Prostate gland (tissue), 2 donors: ENCODE measurements around the gene SLC52A3.

Source experiments
- CTCF ChIP-seq, 4 experiments: fragments of 200-600 bp in 2 of 4; fragments of 450-650 bp in 2 of 4; sonication (generic) in 2 of 4; IDR thresholded peaks; 1 replicate in 3 of 4; 2 replicates in 1 of 4; pipeline ENCODE4 v1.5.1; 2016 to 2019; ENCODE audit warnings: antibody characterized with exemption in 4 of 4, mild to moderate bottlenecking in 2 of 4, moderate library complexity in 2 of 4
- POLR2A ChIP-seq: fragments of 450-650 bp; IDR thresholded peaks from one replicate; pipeline ENCODE4 v1.6.1; 2016; ENCODE audit warnings: antibody characterized with exemption, mild to moderate bottlenecking
- POLR2AphosphoS5 ChIP-seq: sonication (generic); formaldehyde crosslinking; IDR thresholded peaks from one replicate; pipeline ENCODE4 v1.6.1; 2017; ENCODE audit warnings: antibody characterized with exemption

- TF ChIP-seq POLR2A (no peak), CTCF (IDR thresholded peaks at IDR 0.05) (no peak), POLR2AphosphoS5 (no peak)
These were observed 17.5 kb downstream of the SLC52A3 start for GRCh38 chr20:750801-751200.
